B cell (primary cell): Measurements from ENCODE around the gene SAXO1. TPM values are rescaled to one million over a fixed set of nuclear protein-coding genes. Genes with fewer than 3 reads are reported as not detected.

Experiments used
- ATAC-seq: fragments of 200-7000 bp; cut with Tn5 transposase; one replicate; pipeline ENCODE4 v1.10.0; 2021; ENCODE audit warnings: low read depth, mild to moderate bottlenecking, moderate number of reproducible peaks, moderate library complexity
- CTCF ChIA-PET: fragments of 350-600 bp; sonication (Branson Sonifier 250); formaldehyde crosslinking; loops from one replicate; lab custom pipeline; 2021; ENCODE audit warnings: antibody characterized with exemption, inconsistent platforms; lab: Charles Lee
- POLR2A ChIA-PET: fragments of 350-600 bp; sonication (Branson Sonifier 250); formaldehyde crosslinking; loops from one replicate; lab custom pipeline; 2021; ENCODE audit warnings: antibody characterized with exemption; lab: Charles Lee
- DNase-seq: peaks from one replicate; pipeline ENCODE4 v3.0.0; 2013
- H2AFZ ChIP-seq: 2 replicates; pipeline ENCODE4 v1.6.1; 2012; ENCODE audit warnings: mild to moderate bottlenecking, low read depth, low read length; ENCODE audit not compliant: insufficient read depth, poor library complexity, severe bottlenecking
- H3K27ac ChIP-seq, 2 donors: 1 replicate in 1 of 2; 2 replicates in 1 of 2; pipeline ENCODE4 v1.5.1; 2012 to 2013; ENCODE audit warnings: low read length in 2 of 2, mild to moderate bottlenecking in 2 of 2, moderate library complexity in 1 of 2
- H3K27me3 ChIP-seq, 4 experiments: fragments of 200-600 bp in 1 of 4; sonication (generic) in 1 of 4; replicated peaks in 1 of 4; 1 replicate in 2 of 4; 2 replicates in 2 of 4; pipeline versions ENCODE4 v1.6.1 to v1.7.0; 2013 to 2016; ENCODE audit warnings: low read length in 3 of 4, mild to moderate bottlenecking in 2 of 4, mixed read lengths in 1 of 4, moderate library complexity in 1 of 4; ENCODE audit not compliant: insufficient read depth in 4 of 4, control insufficient read depth in 3 of 4; ENCODE audit errors: control extremely low read depth in 1 of 4
- H3K36me3 ChIP-seq, 2 experiments: replicated peaks in 1 of 2; 1 replicate in 1 of 2; 2 replicates in 1 of 2; pipeline versions ENCODE4 v1.6.1 to v1.7.1; 2013; ENCODE audit warnings: low read length in 1 of 2; ENCODE audit not compliant: insufficient read depth in 2 of 2, control insufficient read depth in 1 of 2; ENCODE audit errors: control extremely low read depth in 1 of 2, extremely low read depth in 1 of 2
- H3K4me1 ChIP-seq, 2 donors: fragments of 200-600 bp in 1 of 2; sonication (generic) in 1 of 2; 1 replicate in 1 of 2; 2 replicates in 1 of 2; pipeline versions ENCODE4 v1.5.1 to v1.6.1; 2013 to 2017; ENCODE audit warnings: low read length in 2 of 2; ENCODE audit not compliant: control insufficient read depth in 2 of 2, insufficient read depth in 2 of 2
- H3K4me2 ChIP-seq: replicated peaks from 2 replicates; pipeline ENCODE3; 2012; ENCODE audit warnings: mild to moderate bottlenecking, low read depth, low read length; ENCODE audit not compliant: poor library complexity, severe bottlenecking
- H3K4me3 ChIP-seq, 5 experiments: fragments of 200-600 bp in 1 of 5; sonication (generic) in 1 of 5; 1 replicate in 3 of 5; 2 replicates in 2 of 5; pipeline versions ENCODE4 v1.5.1 to v1.7.0; 2011 to 2016; ENCODE audit warnings: low read length in 4 of 5, mild to moderate bottlenecking in 4 of 5, low read depth in 2 of 5, control low read depth in 1 of 5, moderate library complexity in 1 of 5; ENCODE audit not compliant: insufficient read depth in 1 of 5; ENCODE audit errors: control extremely low read depth in 1 of 5, extremely low read depth in 1 of 5
- H3K79me2 ChIP-seq: fragments of 200-600 bp; sonication (generic); one replicate; pipeline ENCODE4 v1.6.0; 2016; ENCODE audit warnings: low read length; ENCODE audit not compliant: control insufficient read depth, insufficient read depth
- H3K9ac ChIP-seq: fragments of 200-600 bp; sonication (generic); 2 replicates; pipeline ENCODE4 v1.6.1; 2017; ENCODE audit warnings: mild to moderate bottlenecking, low read length, moderate library complexity
- H3K9me3 ChIP-seq, 3 donors: one replicate each; pipeline versions ENCODE4 v1.6.1 to v1.7.1; 2013; ENCODE audit warnings: low read length in 2 of 3; ENCODE audit not compliant: control insufficient read depth in 2 of 3, insufficient read depth in 1 of 3; ENCODE audit errors: control extremely low read depth in 1 of 3
- H4K20me1 ChIP-seq: 2 replicates; pipeline ENCODE4 v1.6.0; 2012; ENCODE audit warnings: mild to moderate bottlenecking, low read length; ENCODE audit not compliant: insufficient read depth, control insufficient read depth, poor library complexity, severe bottlenecking
- H3K27ac Mint-ChIP-seq: one replicate; pipeline ENCODE4 v1.8.0; 2021; ENCODE audit warnings: mixed read lengths
- H3K27me3 Mint-ChIP-seq: one replicate; pipeline ENCODE4 v1.8.0; 2021; ENCODE audit warnings: mixed read lengths
- H3K4me1 Mint-ChIP-seq: one replicate; pipeline ENCODE4 v1.8.0; 2021; ENCODE audit warnings: mixed read lengths
- H3K4me3 Mint-ChIP-seq: one replicate; pipeline ENCODE4 v1.8.0; 2021; ENCODE audit warnings: mixed read lengths
- H3K9me3 Mint-ChIP-seq: one replicate; pipeline ENCODE4 v1.8.0; 2022; ENCODE audit warnings: mixed read lengths; ENCODE audit not compliant: insufficient read depth
- CTCF ChIP-seq: fragments of 200-600 bp; IDR thresholded peaks from one replicate; pipeline ENCODE4 v1.8.0; 2022; ENCODE audit warnings: antibody characterized with exemption, mild to moderate bottlenecking
- EZH2 ChIP-seq: IDR thresholded peaks from 2 replicates; pipeline ENCODE4 v1.6.1; 2012; ENCODE audit warnings: borderline replicate concordance, low read depth, mild to moderate bottlenecking, moderate library complexity, low read length; ENCODE audit not compliant: insufficient read depth, poor library complexity, severe bottlenecking
- WGBS: methylation state at CpG from one replicate; pipeline ENCODE4 v1.1.5; 2013; ENCODE audit warnings: missing lambda C conversion rate; ENCODE audit not compliant: insufficient coverage; 5-methylcytosine and 5-hydroxymethylcytosine counted together
- intact Hi-C: fragments of 100-400 bp; cut with micrococcal nuclease; formaldehyde crosslinking; loops from one replicate; pipeline ENCODE4 v1.10.0; 2022
- polyA plus RNA-seq: library from polyadenylated mRNA; depleted of rRNA; stranded (reverse); fragments of >200 nt; gene quantifications from 2 replicates; pipeline ENCODE4 v1.2.3, GENCODE V29; 2012
- total RNA-seq, 2 donors: library from RNA; stranded (reverse); fragments of 120-200 nt in 1 of 2; gene quantifications; 1 replicate in 1 of 2; 2 replicates in 1 of 2; pipeline versions ENCODE4 v1.2.3 to v1.2.4, GENCODE V29; 2013 to 2022

The SAXO1 gene
- total and polyA plus RNA-seq, 2 donors (not counting 1 experiment from before 2014, with no cell fraction given): 0.01 TPM; not detected in 1

GRCh38 chr9:18928711-18929110 lies 104.3 kb downstream of the SAXO1 start:
- H3K27me3 ChIP-seq: no peaks in the 10 kb centered on the region
- H3K79me2 ChIP-seq: no peaks in the 10 kb centered on the region
- H3K9ac ChIP-seq: no peak overlapping the region
- no peak overlapping the region for H3K27ac ChIP-seq
- no peak overlapping the region for H3K4me3 Mint-ChIP-seq
- no peak for TF ChIP-seq EZH2
- TF ChIP-seq CTCF: no peak
- no peaks in the 10 kb centered on the region for H3K9me3 Mint-ChIP-seq
- intact Hi-C loops: no loop called here
- DNase-seq (no peak), ATAC-seq (no peak)
- no peaks in the 10 kb centered on the region for H3K4me1 ChIP-seq
- H2AFZ ChIP-seq: no peak overlapping the region
- no peak overlapping the region for H3K4me3 ChIP-seq
- H3K4me1 Mint-ChIP-seq: no peaks in the 10 kb centered on the region
- H3K27ac Mint-ChIP-seq: no peak overlapping the region
- H3K9me3 ChIP-seq: peaks cover 0 to 6% (median 0%) of the 10 kb centered on the region in 3 donors
- H4K20me1 ChIP-seq: no peaks in the 10 kb centered on the region
- WGBS: 87% methylated on average over 5 of the region's 7 CpGs
- no peaks in the 10 kb centered on the region for H3K36me3 ChIP-seq
- H3K27me3 Mint-ChIP-seq: no peaks in the 10 kb centered on the region
- H3K4me2 ChIP-seq: no peak overlapping the region
- ChIA-PET CTCF (no interaction called here), POLR2A (no interaction called here)

GRCh38 chr9:18926513-18926912 lies 106.5 kb downstream of the SAXO1 start:
- no peak overlapping the region for H3K27ac ChIP-seq
- H3K9me3 ChIP-seq: peaks cover 0 to 11% (median 0%) of the 10 kb centered on the region in 3 donors
- intact Hi-C loops: no loop called here
- no peaks in the 10 kb centered on the region for H3K27me3 ChIP-seq
- no peaks in the 10 kb centered on the region for H3K79me2 ChIP-seq
- H3K9ac ChIP-seq: no peak overlapping the region
- no peaks in the 10 kb centered on the region for H4K20me1 ChIP-seq
- Mint-ChIP-seq H3K4me1 (no peaks in the 10 kb centered on the region), H3K4me3 (no peak overlapping the region), H3K9me3 (no peaks in the 10 kb centered on the region), H3K27me3 (no peaks in the 10 kb centered on the region), H3K27ac (no peak overlapping the region)
- H3K36me3 ChIP-seq: no peaks in the 10 kb centered on the region
- H3K4me2 ChIP-seq: no peak overlapping the region
- 85% methylated on average over 2 of the region's 3 CpGs for WGBS
- no peaks in the 10 kb centered on the region for H3K4me1 ChIP-seq
- ATAC-seq (no peak), DNase-seq (no peak)
- no peak overlapping the region for H3K4me3 ChIP-seq
- no peak for TF ChIP-seq CTCF
- TF ChIP-seq EZH2: no peak
- CTCF ChIA-PET: no interaction called here
- no peak overlapping the region for H2AFZ ChIP-seq
- POLR2A ChIA-PET: no interaction called here
